GM18502 (cell line): Measurements from ENCODE around the gene HAUS7.

Experiments
- ATAC-seq: cut with Tn5 transposase; IDR thresholded peaks from one replicate; pipeline ENCODE4 v1.9.1; 2021; ENCODE audit warnings: mild to moderate bottlenecking; ENCODE audit not compliant: unreplicated experiment, poor library complexity

Gene HAUS7

GRCh38 chrX:153457827-153458466, 12.4 kb downstream of the HAUS7 start:
- no peak for ATAC-seq

- no peak for ATAC-seq
Observed at GRCh38 chrX:153457136-153457825, 13.1 kb downstream of the HAUS7 start.

- ATAC-seq, result no peak
Observed at GRCh38 chrX:153456704-153457103, 13.7 kb downstream of the HAUS7 start.

GRCh38 chrX:153456161-153456560, 14.2 kb downstream of the HAUS7 start:
- ATAC-seq, result no peak

- ATAC-seq, result no peak
Observed at GRCh38 chrX:153455571-153455970, 14.8 kb downstream of the HAUS7 start.

GRCh38 chrX:153454901-153455550, 15.3 kb downstream of the HAUS7 start:
- no peak for ATAC-seq

GRCh38 chrX:153450949-153451277, 19.5 kb downstream of the HAUS7 start:
- ATAC-seq, result no peak

- ATAC-seq, result no peak
Observed at GRCh38 chrX:153450114-153450948, 20.0 kb downstream of the HAUS7 start.

GRCh38 chrX:153449368-153450113, 20.8 kb downstream of the HAUS7 start:
- ATAC-seq, result no peak

GRCh38 chrX:153448556-153449367, 21.6 kb downstream of the HAUS7 start:
- ATAC-seq, result no peak

GRCh38 chrX:153447581-153447960, 22.8 kb downstream of the HAUS7 start:
- no peak for ATAC-seq

- no peak for ATAC-seq
Observed at GRCh38 chrX:153446950-153447580, 23.3 kb downstream of the HAUS7 start.

- no peak for ATAC-seq
Observed at GRCh38 chrX:153446636-153446936, 23.8 kb downstream of the HAUS7 start.

GRCh38 chrX:153445856-153446635, 24.3 kb downstream of the HAUS7 start, which contains the start of gene TREX2:
Gene TREX2, minus strand, starts transcription at chrX:153446056. Its CDS starts 626 bp downstream, at chrX:153445430.
- ATAC-seq, result no peak

- no peak for ATAC-seq
Observed at GRCh38 chrX:153445106-153445855, 25.1 kb downstream of the HAUS7 start.

GRCh38 chrX:153444333-153445011, 25.9 kb downstream of the HAUS7 start:
- ATAC-seq, result no peak
